Lung (tissue), 12 donors: ENCODE data around the gene MYBBP1A. TPM values are rescaled to one million over a fixed set of nuclear protein-coding genes. Genes with fewer than 3 reads are reported as not detected.

Experiments used
- ATAC-seq: fragments of 200-7000 bp; cut with Tn5 transposase; one replicate; pipeline ENCODE4 v1.9.1; 2020; ENCODE audit warnings: moderate number of reproducible peaks; ENCODE audit not compliant: insufficient read depth, low FRiP score
- DNase-seq, 3 donors: peaks; one replicate each; pipeline ENCODE4 v3.0.0-alpha.2; 2013 to 2017
- H3K27ac ChIP-seq, 2 donors: one replicate each; pipeline ENCODE4 v1.5.1; 2013; ENCODE audit warnings: mild to moderate bottlenecking in 2 of 2, moderate library complexity in 2 of 2, control low read depth in 1 of 2, inconsistent platforms in 1 of 2, low read depth in 1 of 2, low read length in 1 of 2
- H3K27me3 ChIP-seq, 3 donors: one replicate each; pipeline ENCODE4 v1.5.1; 2013; ENCODE audit warnings: low read length in 2 of 3; ENCODE audit not compliant: control insufficient read depth in 3 of 3, insufficient read depth in 3 of 3
- H3K36me3 ChIP-seq, 4 donors: one replicate each; pipeline ENCODE4 v1.5.1; 2013; ENCODE audit warnings: low read length in 4 of 4, mild to moderate bottlenecking in 1 of 4, moderate library complexity in 1 of 4; ENCODE audit not compliant: control insufficient read depth in 4 of 4, insufficient read depth in 4 of 4
- H3K4me1 ChIP-seq, 5 donors: one replicate each; pipeline ENCODE4 v1.5.1; 2013; ENCODE audit warnings: low read length in 5 of 5, mild to moderate bottlenecking in 2 of 5, moderate library complexity in 1 of 5; ENCODE audit not compliant: control insufficient read depth in 5 of 5, insufficient read depth in 5 of 5
- H3K4me3 ChIP-seq: one replicate; pipeline ENCODE4 v1.5.1; 2013; ENCODE audit warnings: mild to moderate bottlenecking, control low read depth, moderate library complexity
- H3K9ac ChIP-seq, 2 donors: one replicate each; pipeline ENCODE4 v1.5.1; 2013; ENCODE audit warnings: low read length in 2 of 2, control low read depth in 1 of 2; ENCODE audit not compliant: insufficient read depth in 1 of 2
- H3K9me3 ChIP-seq, 4 donors: one replicate each; pipeline ENCODE4 v1.5.1; 2013; ENCODE audit warnings: low read length in 3 of 4, mild to moderate bottlenecking in 1 of 4, moderate library complexity in 1 of 4; ENCODE audit not compliant: control insufficient read depth in 4 of 4, insufficient read depth in 3 of 4
- WGBS, 2 donors: extraction: QIAGEN DNeasy Blood & Tissue Kit; methylation state at CpG; one replicate each; pipeline ENCODE4 v1.1.7; 2013; 5-methylcytosine and 5-hydroxymethylcytosine counted together
- polyA plus RNA-seq, 2 donors: library from polyadenylated mRNA; stranded (reverse); fragments of 200-250 nt; gene quantifications; one replicate each; pipeline ENCODE4 v1.2.1, GENCODE V29; 2013
- total RNA-seq, 2 donors: library from RNA; depleted of rRNA in 1 of 2; stranded (reverse); fragments of >200 nt in 1 of 2; gene quantifications; one replicate each; pipeline ENCODE4 v1.2.1, GENCODE V29; 2014 to 2021
- TF ChIP-seq, protein P1 (sequence below): IDR thresholded peaks from 2 replicates; pipeline ENCODE4 v1.5.1; 2012; ENCODE audit warnings: mild to moderate bottlenecking; ENCODE audit errors: control extremely low read depth, extremely low read depth
- donor health status: control.
- donor health status: control.
- donor health status: Bipolar disorder and iron deficiency.
- donor health status: healthy.
- donor health status: DM: yes; HTN: yes; CAD: no.

MYBBP1A gene
- total and polyA plus RNA-seq, 4 donors, result 21.2 to 71.7 (median 34.4) TPM

DNA sequence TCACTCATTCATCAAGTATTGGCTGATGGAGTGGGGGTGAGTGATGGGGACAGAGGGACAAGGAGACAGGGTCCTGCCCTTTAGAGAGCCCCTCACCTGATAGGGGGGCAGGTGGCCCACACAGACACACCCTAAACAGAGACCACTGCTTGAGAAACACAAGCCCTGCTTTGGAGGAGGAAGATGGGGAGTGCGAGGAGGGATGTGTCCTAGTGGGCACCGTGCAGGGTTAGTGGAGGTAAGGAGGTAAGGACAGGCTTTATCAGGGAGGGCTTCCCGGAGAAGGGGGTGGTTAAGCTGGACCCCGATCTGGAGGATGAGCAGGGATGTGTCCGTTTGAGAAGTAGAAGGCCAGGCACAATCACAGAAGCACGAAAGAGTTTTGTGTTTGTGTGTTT, 21.0 kb upstream of the MYBBP1A start:
- 80 to 84% methylated on average over 6 of the region's 6 CpGs for WGBS, 2 donors
- ATAC-seq, result no peak

DNA sequence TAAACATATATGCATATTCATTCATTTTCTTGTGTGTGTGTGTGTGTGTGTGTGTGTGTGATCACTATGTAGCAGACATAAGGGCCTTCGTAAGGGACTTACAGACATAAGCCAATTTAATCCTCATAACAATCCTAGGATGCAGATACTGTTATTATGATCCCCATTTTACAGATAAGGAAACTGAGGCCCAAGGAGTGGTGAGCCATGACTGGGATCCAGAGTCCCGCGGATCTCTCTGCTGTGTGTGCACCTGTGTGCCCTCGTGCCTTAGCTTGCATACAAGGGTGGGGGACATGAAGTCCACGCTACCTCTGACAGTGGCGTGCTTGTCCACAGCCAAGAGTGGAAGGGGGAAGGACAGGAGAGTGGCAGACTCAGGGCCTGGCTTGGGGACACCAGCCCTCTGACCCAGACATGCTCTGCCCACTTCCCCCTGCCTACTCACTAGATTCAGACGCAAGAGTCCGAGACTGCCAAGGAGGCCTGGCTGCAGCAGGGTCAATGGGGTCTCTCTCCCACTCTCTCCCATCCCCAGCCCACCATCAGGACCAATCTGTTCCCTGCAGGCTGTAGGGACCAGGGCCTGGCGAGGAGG, 19.4 kb upstream of the MYBBP1A start:
- H3K27me3 ChIP-seq, result no peaks in the 10 kb centered on the region
- ATAC-seq (no peak), DNase-seq (no peak)
- no peaks in the 10 kb centered on the region for H3K9me3 ChIP-seq
- no peak overlapping the region for H3K27ac ChIP-seq
- TF ChIP-seq, protein P1, sequence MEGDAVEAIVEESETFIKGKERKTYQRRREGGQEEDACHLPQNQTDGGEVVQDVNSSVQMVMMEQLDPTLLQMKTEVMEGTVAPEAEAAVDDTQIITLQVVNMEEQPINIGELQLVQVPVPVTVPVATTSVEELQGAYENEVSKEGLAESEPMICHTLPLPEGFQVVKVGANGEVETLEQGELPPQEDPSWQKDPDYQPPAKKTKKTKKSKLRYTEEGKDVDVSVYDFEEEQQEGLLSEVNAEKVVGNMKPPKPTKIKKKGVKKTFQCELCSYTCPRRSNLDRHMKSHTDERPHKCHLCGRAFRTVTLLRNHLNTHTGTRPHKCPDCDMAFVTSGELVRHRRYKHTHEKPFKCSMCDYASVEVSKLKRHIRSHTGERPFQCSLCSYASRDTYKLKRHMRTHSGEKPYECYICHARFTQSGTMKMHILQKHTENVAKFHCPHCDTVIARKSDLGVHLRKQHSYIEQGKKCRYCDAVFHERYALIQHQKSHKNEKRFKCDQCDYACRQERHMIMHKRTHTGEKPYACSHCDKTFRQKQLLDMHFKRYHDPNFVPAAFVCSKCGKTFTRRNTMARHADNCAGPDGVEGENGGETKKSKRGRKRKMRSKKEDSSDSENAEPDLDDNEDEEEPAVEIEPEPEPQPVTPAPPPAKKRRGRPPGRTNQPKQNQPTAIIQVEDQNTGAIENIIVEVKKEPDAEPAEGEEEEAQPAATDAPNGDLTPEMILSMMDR, result no peak
- no peaks in the 10 kb centered on the region for H3K36me3 ChIP-seq
- no peak overlapping the region for H3K9ac ChIP-seq
- H3K4me1 ChIP-seq, result peaks cover 0 to 13% (median 3%) of the 10 kb centered on the region in 5 donors
- no peak overlapping the region for H3K4me3 ChIP-seq
- WGBS, 2 donors, result 90 to 96% methylated on average over 9 of the region's 9 CpGs

More for the DNA sequence above, 21.0 kb upstream of the MYBBP1A start:
- no peaks in the 10 kb centered on the region for H3K36me3 ChIP-seq
- DNase-seq, result no peak
- H3K27ac ChIP-seq, result no peak overlapping the region
- H3K27me3 ChIP-seq, result no peaks in the 10 kb centered on the region
- no peak overlapping the region for H3K4me3 ChIP-seq
- H3K9me3 ChIP-seq, result no peaks in the 10 kb centered on the region
- H3K9ac ChIP-seq, result no peak overlapping the region
- peaks cover 0 to 15% (median 3%) of the 10 kb centered on the region in 5 donors for H3K4me1 ChIP-seq
- TF ChIP-seq, protein P1, result no peak

DNA sequence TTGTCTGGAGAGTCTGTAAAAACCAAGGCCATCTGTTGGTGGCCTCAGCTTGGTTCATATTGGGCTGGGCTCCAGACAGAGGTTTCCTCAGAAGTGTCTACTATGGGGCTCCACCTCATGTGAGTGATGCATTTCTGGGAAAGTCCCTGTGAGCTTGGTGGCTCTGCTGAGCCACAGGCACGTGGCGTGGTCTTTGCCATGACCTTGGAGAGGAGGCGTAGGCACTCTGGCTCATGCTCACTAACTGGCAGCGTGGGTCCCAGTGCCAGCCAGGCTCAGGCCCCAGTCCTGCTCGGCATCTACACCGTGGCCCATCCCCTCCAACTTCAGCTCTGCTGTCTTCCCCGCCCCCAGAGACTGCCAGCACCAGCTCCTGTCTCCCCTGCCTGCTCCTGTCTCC, 18.5 kb upstream of the MYBBP1A start:
- Histone ChIP-seq H3K36me3 (no peaks in the 10 kb centered on the region), H3K4me3 (no peak overlapping the region), H3K4me1 (peaks cover 0 to 13% (median 3%) of the 10 kb centered on the region in 5 donors), H3K9ac (no peak overlapping the region), H3K9me3 (no peaks in the 10 kb centered on the region), H3K27ac (no peak overlapping the region), H3K27me3 (no peaks in the 10 kb centered on the region)
- TF ChIP-seq, protein P1, result no peak
- ATAC-seq, result no peak
- no peak for DNase-seq
- WGBS, 2 donors, result 69 to 81% methylated on average over 7 of the region's 7 CpGs

DNA sequence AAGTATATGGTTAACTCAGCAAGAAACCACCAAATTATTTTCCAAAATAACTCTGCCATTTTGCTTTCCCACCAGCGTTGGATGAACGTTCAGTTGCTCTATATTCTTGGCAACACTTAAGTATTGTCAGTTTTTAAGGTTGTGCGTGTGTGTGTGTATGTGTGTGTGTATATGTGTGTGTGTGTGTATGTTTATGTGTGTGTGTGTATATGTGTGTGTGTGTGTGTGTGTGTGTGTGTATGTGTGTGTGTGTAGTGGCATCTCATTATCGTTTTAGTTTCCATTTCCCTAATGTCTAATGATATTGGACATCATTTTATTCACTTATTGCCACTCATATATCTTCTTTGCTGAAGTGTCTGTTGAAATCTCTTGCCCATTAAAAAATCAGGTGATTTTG, 17.9 kb upstream of the MYBBP1A start:
- WGBS, 2 donors, result 80 to 82% methylated on average over 4 of the region's 4 CpGs
- TF ChIP-seq, protein P1, result no peak
- no peaks in the 10 kb centered on the region for H3K36me3 ChIP-seq

More for the DNA sequence above, 17.9 kb upstream of the MYBBP1A start:
- Histone ChIP-seq H3K27me3 (no peaks in the 10 kb centered on the region), H3K9me3 (no peaks in the 10 kb centered on the region), H3K9ac (no peak overlapping the region), H3K4me3 (no peak overlapping the region), H3K4me1 (peaks cover 0 to 13% (median 3%) of the 10 kb centered on the region in 5 donors), H3K27ac (no peak overlapping the region)
- DNase-seq, result no peak
- ATAC-seq, result no peak
